OCI-LY7 (cell line): ENCODE measurements around the gene LRRC39. TPM values are rescaled to one million over a fixed set of nuclear protein-coding genes. Genes with fewer than 3 reads are reported as not detected.

Source experiments
- BruUV-seq: library from RNA; stranded (reverse); fragments of 400-500 nt; replicated peaks from 2 replicates; lab custom pipeline; 2021; lab: Mats Ljungman, UMichigan
- CTCF ChIA-PET: fragments of 300-600 bp; sonication (Branson Sonifier 250); formaldehyde crosslinking; loops from one replicate; lab custom pipeline; 2022; ENCODE audit warnings: antibody characterized with exemption; ENCODE audit not compliant: unreplicated experiment; lab: Charles Lee
- POLR2A ChIA-PET: fragments of 300-600 bp; sonication (Branson Sonifier 250); formaldehyde crosslinking; loops from one replicate; lab custom pipeline; 2022; ENCODE audit warnings: antibody characterized with exemption; lab: Charles Lee
- DNase-seq: peaks from one replicate; pipeline ENCODE4 v3.0.0-alpha.2; 2015; ENCODE audit warnings: low spot score
- H2AFZ ChIP-seq: fragments of 200-600 bp; sonication (generic), shearing (Covaris generic); 2 replicates; pipeline ENCODE4 v1.6.1; 2014; ENCODE audit warnings: mild to moderate bottlenecking, antibody characterized with exemption, low read length, moderate library complexity
- H3K27ac ChIP-seq: fragments of 200-600 bp; sonication (generic); 2 replicates; pipeline ENCODE4 v1.5.1; 2014; ENCODE audit warnings: mixed run types, low read depth, mild to moderate bottlenecking, moderate library complexity, low read length, inconsistent platforms; ENCODE audit not compliant: poor library complexity, severe bottlenecking
- H3K36me3 ChIP-seq: fragments of 200-600 bp; sonication (generic); 2 replicates; pipeline ENCODE4 v1.6.1; 2014; ENCODE audit warnings: mild to moderate bottlenecking, antibody characterized with exemption, low read length, moderate library complexity, mixed read lengths; ENCODE audit not compliant: insufficient read depth
- H3K4me1 ChIP-seq: fragments of 200-600 bp; sonication (generic); 2 replicates; pipeline ENCODE4 v1.5.1; 2014; ENCODE audit warnings: mild to moderate bottlenecking, low read length; ENCODE audit not compliant: insufficient read depth, poor library complexity, severe bottlenecking
- H3K4me2 ChIP-seq: fragments of 200-600 bp; sonication (generic); 2 replicates; pipeline ENCODE4 v1.6.1; 2014; ENCODE audit warnings: mild to moderate bottlenecking, low read length
- H3K4me3 ChIP-seq: fragments of 200-600 bp; sonication (generic); 2 replicates; pipeline ENCODE4 v1.5.1; 2014; ENCODE audit warnings: mild to moderate bottlenecking, low read depth, low read length; ENCODE audit not compliant: poor library complexity, severe bottlenecking
- H3K79me2 ChIP-seq: fragments of 200-600 bp; sonication (generic); 2 replicates; pipeline ENCODE4 v1.6.1; 2016; ENCODE audit warnings: low read depth, mild to moderate bottlenecking, low read length, moderate library complexity, mixed read lengths; ENCODE audit not compliant: insufficient read depth
- H3K9me2 ChIP-seq: fragments of 200-600 bp; sonication (generic); 2 replicates; pipeline ENCODE4 v1.6.1; 2016; ENCODE audit warnings: mild to moderate bottlenecking, low read length, mixed read lengths; ENCODE audit not compliant: insufficient read depth
- H3K9me3 ChIP-seq: fragments of 200-600 bp; sonication (generic); 2 replicates; pipeline ENCODE4 v1.6.1; 2014; ENCODE audit warnings: mild to moderate bottlenecking, mixed run types, low read length, mixed read lengths
- H4K20me1 ChIP-seq: fragments of 200-600 bp; sonication (generic); 2 replicates; pipeline ENCODE4 v1.6.1; 2014; ENCODE audit warnings: mild to moderate bottlenecking, antibody characterized with exemption, low read length, moderate library complexity, mixed read lengths; ENCODE audit not compliant: insufficient read depth
- EZH2phosphoT487 ChIP-seq: fragments of 200-600 bp; sonication (generic); IDR thresholded peaks from 2 replicates; pipeline ENCODE4 v1.6.1; 2018; ENCODE audit warnings: low read depth, borderline replicate concordance, mild to moderate bottlenecking, mixed run types, antibody characterized with exemption, low read length, moderate library complexity, mixed read lengths
- intact Hi-C: fragments of 100-400 bp; cut with micrococcal nuclease; formaldehyde crosslinking; loops from one replicate; pipeline ENCODE4 v1.10.0; 2022; ENCODE audit not compliant: unreplicated experiment
- total RNA-seq, 2 experiments: library from RNA; depleted of rRNA in 1 of 2; stranded (reverse); fragments of >200 nt in 1 of 2; shearing (Covaris generic) in 1 of 2; gene quantifications; 2 replicates each; pipeline ENCODE4 v1.2.3, GENCODE V29; 2014 to 2022
- TF ChIP-seq, protein P1 (sequence below): fragments of 200-600 bp; sonication (generic); conservative IDR thresholded peaks from 2 replicates; pipeline ENCODE4 v1.5.1; 2014; ENCODE audit warnings: mild to moderate bottlenecking, antibody characterized with exemption, low read length, moderate library complexity, mixed read lengths

Gene LRRC39
- total RNA-seq, 2 experiments from 2014 or later: 1.5 to 1.8 TPM

DNA sequence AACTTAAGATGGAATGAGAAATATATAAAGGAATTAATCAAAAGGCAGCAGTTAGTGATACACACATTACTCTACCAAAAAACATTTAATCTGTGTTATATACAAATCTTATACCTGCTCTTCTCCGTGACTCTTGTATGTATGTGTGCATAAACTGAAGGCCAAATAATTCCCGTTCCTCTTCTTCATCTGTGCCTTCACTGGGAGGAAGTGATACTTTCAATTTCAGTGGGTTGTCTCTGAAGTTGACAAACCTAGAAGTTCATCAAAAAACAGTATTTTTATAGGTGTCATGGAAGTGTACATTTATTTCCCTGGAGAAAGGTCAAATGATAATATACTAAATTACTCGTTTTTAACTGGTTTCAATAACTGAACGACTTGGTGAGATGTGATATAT lies 25.8 kb downstream of the LRRC39 start:
- H3K4me1 ChIP-seq: peaks cover 11% of the 10 kb centered on the region
- H3K9me2 ChIP-seq: no peaks in the 10 kb centered on the region
- H2AFZ ChIP-seq: no peak overlapping the region
- H3K4me3 ChIP-seq: no peak overlapping the region
- ChIA-PET CTCF (no interaction called here), POLR2A (interaction anchor here (0.6 to 0.8 kb wide), 3 partner anchors 13 to 365 kb away, joined by 3 read pairs; no protein-coding TSS in a partner anchor)
- H3K4me2 ChIP-seq: peak overlapping the region; percentile 16
- no peaks in the 10 kb centered on the region for H4K20me1 ChIP-seq
- DNase-seq: peak; percentile 44
- BruUV-seq: no TSS peak
- intact Hi-C loops: no loop called here
- H3K79me2 ChIP-seq: no peaks in the 10 kb centered on the region
- H3K9me3 ChIP-seq: no peaks in the 10 kb centered on the region
- no peak overlapping the region for H3K27ac ChIP-seq
- TF ChIP-seq, protein P1, sequence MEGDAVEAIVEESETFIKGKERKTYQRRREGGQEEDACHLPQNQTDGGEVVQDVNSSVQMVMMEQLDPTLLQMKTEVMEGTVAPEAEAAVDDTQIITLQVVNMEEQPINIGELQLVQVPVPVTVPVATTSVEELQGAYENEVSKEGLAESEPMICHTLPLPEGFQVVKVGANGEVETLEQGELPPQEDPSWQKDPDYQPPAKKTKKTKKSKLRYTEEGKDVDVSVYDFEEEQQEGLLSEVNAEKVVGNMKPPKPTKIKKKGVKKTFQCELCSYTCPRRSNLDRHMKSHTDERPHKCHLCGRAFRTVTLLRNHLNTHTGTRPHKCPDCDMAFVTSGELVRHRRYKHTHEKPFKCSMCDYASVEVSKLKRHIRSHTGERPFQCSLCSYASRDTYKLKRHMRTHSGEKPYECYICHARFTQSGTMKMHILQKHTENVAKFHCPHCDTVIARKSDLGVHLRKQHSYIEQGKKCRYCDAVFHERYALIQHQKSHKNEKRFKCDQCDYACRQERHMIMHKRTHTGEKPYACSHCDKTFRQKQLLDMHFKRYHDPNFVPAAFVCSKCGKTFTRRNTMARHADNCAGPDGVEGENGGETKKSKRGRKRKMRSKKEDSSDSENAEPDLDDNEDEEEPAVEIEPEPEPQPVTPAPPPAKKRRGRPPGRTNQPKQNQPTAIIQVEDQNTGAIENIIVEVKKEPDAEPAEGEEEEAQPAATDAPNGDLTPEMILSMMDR: no peak
- TF ChIP-seq EZH2phosphoT487: no peak
- H3K36me3 ChIP-seq: peaks cover 30% of the 10 kb centered on the region

GRCh38 chr1:100151679-100152078 lies 26.4 kb downstream of the LRRC39 start:
- ChIA-PET POLR2A (interaction anchor here (0.6 to 0.8 kb wide), 3 partner anchors 8 to 365 kb away, joined by 3 read pairs; no protein-coding TSS in a partner anchor), CTCF (no interaction called here)
- Histone ChIP-seq H3K9me3 (no peaks in the 10 kb centered on the region), H3K4me3 (no peak overlapping the region), H4K20me1 (no peaks in the 10 kb centered on the region), H3K27ac (no peak overlapping the region), H2AFZ (no peak overlapping the region), H3K79me2 (no peaks in the 10 kb centered on the region), H3K36me3 (peaks cover 35% of the 10 kb centered on the region), H3K4me1 (peaks cover 11% of the 10 kb centered on the region), H3K9me2 (no peaks in the 10 kb centered on the region), H3K4me2 (no peak overlapping the region)
- no peak for DNase-seq
- TF ChIP-seq, protein P1: no peak
- no peak for TF ChIP-seq EZH2phosphoT487
- intact Hi-C loops: no loop called here
- no TSS peak for BruUV-seq

DNA sequence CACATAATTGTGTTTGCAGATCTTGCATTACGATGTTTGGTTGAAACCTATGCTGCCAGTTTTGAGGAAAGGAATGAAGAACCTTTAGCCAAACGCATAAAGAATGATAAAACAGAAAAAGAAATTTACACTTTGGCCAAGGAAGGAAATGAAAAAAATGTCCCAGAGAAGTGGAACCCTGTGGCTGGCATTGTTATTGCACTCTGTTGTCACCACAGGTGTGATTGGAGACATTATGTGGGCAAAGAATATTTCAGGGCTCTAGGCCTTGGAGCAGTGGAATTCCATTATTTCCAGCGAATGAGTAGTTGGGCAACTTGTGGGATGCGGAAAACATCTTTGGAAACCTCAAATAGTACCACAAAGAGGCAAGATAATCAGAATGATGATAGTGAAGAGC lies 30.2 kb downstream of the LRRC39 start:
- no peak for DNase-seq
- no peak overlapping the region for H2AFZ ChIP-seq
- no peaks in the 10 kb centered on the region for H4K20me1 ChIP-seq
- TF ChIP-seq EZH2phosphoT487: no peak
- TF ChIP-seq, protein P1: no peak; the same call in 1 of the 2 replicates
- H3K36me3 ChIP-seq: peaks cover 73% of the 10 kb centered on the region
- no peaks in the 10 kb centered on the region for H3K9me2 ChIP-seq
- intact Hi-C loops: no loop called here
- BruUV-seq: TSS peak; percentile 24
- no peaks in the 10 kb centered on the region for H3K79me2 ChIP-seq
- peaks cover 11% of the 10 kb centered on the region for H3K4me1 ChIP-seq
- H3K27ac ChIP-seq: no peak overlapping the region
- no peaks in the 10 kb centered on the region for H3K9me3 ChIP-seq
- ChIA-PET POLR2A (no interaction called here), CTCF (no interaction called here)
- H3K4me2 ChIP-seq: no peak overlapping the region
- H3K4me3 ChIP-seq: no peak overlapping the region
